Measurements from ENCODE around the gene C12orf57.
"Not testable (repeated sequence)": the region's sequence is repeated elsewhere in the genome, so short reads cannot be mapped to it uniquely, and the experiment has no call there.

The C12orf57 gene

DNA sequence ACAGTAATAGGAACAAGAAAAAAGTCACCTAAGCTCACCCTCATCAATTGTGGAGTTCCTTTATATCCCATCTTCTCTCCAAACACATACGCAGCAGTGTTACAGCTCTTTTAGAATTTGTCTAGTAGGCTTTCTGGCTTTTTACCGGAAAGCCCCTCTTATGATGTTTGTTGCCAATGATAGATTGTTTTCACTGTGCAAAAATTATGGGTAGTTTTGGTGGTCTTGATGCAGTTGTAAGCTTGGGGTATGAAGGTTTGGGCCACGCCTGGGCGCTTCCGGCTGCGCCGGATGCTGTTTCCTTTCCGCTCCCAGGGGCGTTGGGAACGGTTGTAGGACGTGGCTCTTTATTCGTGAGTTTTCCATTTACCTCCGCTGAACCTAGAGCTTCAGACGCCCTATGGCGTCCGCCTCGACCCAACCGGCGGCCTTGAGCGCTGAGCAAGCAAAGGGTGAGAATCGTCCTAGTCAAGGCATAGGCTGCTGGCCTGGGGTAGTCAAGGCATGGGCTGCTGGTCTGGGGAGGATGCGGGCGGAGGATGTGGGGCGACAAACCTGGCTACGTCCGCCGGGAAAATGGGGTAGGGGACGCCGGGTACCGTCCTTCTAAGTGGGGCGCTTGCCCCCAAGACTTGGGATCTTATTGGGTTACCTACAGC lies at the start of gene C12orf57, which contains the start of gene RNU7-1:
TSS of gene C12orf57 (plus strand) at position 301 of the 659 bp plus-strand sequence. CDS start at position 401, 100 bp downstream.
TSS of gene RNU7-1 (plus strand) at position 95 of the 659 bp plus-strand sequence.
- DNase-seq: peak; percentile 89

GRCh38 chr12:6894321-6894720 lies 49.5 kb upstream of the C12orf57 start:
- no peak for DNase-seq

- no peak for DNase-seq
Measured at GRCh38 chr12:6896846-6897435, 46.9 kb upstream of the C12orf57 start.

GRCh38 chr12:6899427-6899826 lies 44.4 kb upstream of the C12orf57 start:
- no peak for DNase-seq

GRCh38 chr12:6899837-6900519 lies 43.8 kb upstream of the C12orf57 start:
- DNase-seq: no peak

DNA sequence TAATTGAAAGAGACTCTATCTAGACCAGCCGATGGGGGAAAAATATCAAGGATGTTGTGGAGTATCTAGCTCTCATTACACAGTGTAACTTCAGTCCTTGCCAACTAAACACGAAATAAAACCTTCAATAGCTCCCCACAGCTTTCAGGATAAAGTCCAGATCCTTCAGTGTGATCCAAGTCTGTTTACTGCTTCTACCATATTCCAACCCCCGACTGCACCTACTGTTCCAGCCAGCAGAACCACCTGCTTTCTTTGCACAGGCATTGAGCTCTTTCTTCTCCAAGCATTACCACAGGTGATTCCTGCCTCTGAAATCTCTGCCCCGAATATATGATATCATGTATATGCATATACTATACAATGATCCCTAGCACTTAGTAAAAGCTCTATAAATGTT lies 41.4 kb upstream of the C12orf57 start:
- no peak for DNase-seq

- DNase-seq: no peak
Measured at GRCh38 chr12:6903722-6904121, 40.1 kb upstream of the C12orf57 start.

- peak; percentile 95 for DNase-seq
Measured at GRCh38 chr12:6904280-6905276, 39.2 kb upstream of the C12orf57 start, which contains the start of gene LRRC23. Gene LRRC23 (plus strand): TSS chr12:6904822. CDS start chr12:6905634, 812 bp downstream.

DNA sequence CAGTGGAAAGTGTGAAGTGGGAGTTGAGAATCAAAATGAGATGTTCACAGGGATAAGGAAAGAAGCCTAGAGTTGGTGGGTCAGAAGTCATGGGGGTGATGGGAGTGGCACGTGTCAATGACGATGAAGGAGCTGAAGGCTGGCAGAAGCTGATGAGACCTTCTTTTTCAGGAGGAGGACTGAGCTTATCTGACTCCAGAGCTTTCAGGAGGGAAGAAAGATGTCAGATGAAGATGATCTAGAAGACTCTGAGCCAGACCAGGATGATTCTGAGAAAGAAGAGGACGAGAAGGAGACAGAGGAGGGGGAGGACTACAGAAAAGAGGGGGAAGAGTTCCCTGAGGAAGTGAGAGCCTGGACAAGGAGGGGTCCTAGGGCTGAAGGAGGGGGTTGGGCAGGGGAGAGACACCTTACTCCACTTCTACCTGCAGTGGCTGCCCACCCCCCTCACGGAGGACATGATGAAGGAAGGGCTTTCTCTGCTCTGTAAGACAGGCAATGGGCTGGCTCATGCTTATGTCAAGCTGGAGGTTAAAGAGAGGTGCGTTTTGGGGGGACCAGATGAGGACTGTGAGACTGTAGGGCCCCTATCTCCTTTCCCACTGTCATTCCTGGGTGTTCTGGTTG lies 38.3 kb upstream of the C12orf57 start:
- no peak for DNase-seq

DNA sequence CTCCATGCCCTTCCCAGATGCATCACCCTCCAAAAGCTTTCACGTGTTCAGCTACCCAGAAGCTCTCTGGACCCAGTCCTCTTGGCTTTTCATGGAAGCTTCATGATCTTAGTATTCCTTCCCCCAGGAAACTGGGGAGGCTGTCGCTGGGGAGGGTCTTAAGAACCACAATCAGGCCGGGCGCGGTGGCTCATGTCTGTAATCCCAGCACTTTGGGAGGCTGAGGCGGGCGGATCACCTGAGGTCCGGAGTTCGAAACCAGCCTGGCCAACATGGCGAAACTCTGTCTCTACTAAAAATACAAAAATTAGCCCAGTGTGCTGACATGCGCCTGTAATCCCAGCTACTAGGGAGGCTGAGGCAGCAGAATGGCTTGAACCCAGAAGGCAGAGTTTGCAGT lies 35.7 kb upstream of the C12orf57 start:
- DNase-seq: not testable (repeated sequence)

DNA sequence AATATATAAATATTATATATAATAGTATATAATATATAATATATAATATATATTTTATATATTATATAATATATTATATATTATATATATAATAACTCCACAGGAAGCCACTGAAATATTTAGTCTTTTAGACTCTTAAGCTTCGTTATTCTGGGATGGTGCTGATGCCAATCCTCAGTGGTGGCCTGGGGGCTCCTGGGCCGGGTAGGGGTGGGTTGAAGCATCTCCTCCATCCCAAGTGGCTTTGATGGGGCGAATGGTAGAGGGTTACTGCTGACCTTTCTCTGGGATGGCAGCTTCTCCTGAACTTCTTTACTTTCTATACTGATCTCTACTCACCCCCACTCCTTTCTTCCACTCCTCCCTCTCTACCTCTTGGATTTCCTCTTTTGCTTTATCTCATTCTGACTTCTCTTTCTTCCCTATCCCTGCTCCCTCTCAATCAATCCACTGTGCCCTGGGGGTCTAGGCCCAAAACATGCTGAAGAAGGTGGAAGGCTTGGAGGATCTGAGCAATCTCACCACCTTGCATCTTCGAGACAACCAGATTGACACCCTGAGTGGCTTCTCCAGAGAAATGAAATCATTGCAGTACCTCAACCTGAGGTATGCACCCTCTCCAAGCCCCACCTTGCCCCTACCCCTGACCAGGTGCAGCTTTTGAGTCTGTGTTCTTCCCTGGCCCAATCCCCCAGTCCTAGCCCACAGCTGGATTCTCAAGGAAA lies 34.2 kb upstream of the C12orf57 start:
- DNase-seq: no peak

DNA sequence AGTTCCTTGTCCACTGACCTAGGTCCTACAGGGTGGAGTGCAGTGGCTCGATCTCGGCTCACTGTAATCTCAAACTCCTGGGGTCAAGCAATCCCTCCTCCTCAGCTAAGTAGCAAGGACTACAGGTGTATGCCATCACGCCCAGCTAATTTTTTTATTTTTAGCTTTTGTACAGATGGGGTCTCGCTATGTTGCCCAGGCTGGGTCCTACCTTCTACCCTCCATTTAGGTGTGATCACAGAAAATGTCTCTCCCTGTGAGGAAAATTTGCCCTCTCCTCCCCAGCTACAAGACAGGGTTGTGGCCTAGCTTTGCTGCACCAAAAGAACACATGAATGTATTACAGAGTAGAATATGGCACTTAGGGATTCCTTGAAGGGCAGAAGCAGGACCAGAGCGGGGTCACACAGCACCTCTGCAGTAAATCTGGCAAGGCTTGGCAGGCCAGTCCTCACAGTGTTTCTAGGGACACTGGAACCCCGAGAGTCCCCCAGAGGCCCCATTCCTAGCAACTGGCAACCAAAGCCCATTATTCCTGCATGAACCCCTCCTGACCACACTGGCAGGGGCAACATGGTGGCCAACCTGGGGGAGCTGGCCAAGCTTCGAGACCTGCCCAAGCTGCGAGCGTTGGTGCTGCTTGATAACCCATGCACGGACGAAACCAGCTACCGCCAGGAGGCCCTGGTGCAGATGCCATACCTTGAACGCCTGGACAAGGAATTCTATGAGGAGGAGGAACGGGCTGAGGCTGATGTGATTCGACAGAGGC lies 31.5 kb upstream of the C12orf57 start:
- DNase-seq: no peak

DNA sequence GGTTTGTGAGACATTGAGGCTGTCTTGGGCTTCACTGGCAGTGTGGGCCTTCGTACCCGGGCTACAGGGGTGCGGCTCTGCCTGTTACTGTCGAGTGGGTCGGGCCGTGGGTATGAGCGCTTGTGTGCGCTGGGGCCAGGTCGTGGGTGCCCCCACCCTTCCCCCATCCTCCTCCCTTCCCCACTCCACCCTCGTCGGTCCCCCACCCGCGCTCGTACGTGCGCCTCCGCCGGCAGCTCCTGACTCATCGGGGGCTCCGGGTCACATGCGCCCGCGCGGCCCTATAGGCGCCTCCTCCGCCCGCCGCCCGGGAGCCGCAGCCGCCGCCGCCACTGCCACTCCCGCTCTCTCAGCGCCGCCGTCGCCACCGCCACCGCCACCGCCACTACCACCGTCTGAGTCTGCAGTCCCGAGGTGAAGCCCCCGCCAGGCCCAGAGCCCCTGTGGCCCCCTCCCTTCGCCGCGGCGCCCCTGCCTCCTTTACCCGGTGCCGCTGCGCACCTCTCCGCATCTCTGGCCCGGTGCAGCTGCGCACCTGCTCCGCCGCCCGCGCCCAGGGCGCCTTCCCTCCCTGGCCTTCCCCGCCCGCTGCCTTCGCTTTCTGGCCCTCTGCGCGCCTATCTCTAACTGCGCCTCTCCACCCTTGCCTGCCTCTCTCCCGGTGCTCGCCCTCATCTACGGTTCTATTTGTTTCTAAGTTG lies 29.4 kb upstream of the C12orf57 start, which contains the start of gene ENO2:
TSS of gene ENO2 (plus strand) at position 335 of the 701 bp plus-strand sequence. CDS start 1,253 bp downstream, outside the sequence.
- DNase-seq: peak; percentile 48

- DNase-seq: no peak
Measured at GRCh38 chr12:6914947-6915788, 28.7 kb upstream of the C12orf57 start.

DNA sequence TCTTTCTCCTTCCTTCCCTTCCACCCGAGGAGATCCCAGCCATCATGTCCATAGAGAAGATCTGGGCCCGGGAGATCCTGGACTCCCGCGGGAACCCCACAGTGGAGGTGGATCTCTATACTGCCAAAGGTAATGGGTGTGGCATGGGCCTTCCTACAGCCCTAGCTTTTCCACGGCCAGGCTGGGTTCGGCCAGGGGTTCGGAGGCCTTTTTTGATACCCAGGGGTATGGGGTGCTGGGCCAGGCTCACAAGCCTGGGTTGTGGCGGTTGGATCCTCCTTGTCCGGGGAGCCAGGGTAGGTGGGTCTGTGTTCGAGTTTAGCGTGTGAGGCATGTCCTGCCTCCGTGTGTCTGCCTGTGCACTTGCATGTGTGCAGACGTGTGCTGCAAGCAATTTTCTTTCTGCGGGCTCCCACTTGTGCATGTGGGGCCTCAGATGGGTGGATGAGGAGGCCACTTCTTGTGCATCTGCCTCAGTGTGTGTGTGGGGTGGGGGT lies 28.0 kb upstream of the C12orf57 start:
- no peak for DNase-seq

DNA sequence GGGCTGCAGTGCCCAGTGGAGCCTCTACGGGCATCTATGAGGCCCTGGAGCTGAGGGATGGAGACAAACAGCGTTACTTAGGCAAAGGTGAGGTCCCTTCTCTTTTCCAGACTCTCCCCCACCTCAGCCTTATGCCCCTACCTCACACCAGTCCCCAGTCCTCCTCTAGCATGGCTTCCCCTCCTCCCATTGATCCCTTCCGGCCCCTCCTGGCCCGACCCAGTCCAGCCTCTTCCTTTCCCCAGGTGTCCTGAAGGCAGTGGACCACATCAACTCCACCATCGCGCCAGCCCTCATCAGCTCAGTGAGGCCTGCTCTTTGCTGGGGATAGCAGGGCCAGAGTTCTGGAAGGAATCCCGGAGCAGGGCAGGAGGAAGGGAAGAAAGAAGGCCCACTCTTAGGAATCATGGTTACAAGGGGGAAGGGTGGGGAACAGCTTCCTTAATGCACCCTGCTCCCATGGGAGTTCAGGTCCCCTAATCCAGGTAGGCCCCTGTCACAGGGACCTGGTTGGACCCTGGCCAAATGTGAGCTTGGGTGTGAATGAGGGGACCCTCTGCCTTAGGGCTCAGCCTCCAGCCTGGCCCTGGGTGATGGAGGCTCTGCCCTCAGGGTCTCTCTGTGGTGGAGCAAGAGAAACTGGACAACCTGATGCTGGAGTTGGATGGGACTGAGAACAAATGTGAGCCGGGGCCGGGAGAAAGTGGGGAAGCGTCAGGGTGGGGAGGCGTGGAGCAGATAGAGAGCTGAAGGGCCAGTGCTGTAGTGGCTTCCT lies 27.2 kb upstream of the C12orf57 start:
- no peak for DNase-seq

DNA sequence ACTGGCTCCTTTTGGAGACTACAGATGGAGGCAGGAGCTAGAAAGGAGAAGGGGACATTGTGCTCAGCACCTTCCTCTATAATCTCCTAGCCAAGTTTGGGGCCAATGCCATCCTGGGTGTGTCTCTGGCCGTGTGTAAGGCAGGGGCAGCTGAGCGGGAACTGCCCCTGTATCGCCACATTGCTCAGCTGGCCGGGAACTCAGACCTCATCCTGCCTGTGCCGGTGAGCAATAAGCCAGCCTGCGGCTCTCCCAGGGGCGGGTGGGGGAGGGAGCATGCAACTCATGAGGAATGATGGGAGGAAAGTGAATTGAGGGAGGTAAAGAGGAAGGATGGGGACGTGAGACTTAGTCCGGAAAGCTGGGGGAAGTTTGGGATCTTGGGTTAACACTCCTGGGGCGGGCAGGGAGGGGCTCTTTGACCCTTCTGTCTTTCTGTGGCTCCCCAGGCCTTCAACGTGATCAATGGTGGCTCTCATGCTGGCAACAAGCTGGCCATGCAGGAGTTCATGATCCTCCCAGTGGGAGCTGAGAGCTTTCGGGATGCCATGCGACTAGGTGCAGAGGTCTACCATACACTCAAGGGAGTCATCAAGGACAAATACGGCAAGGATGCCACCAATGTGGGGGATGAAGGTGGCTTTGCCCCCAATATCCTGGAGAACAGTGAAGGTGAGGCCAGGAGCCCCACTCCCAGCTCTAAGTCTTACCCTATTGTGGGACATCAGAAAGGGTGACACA lies 26.2 kb upstream of the C12orf57 start:
- no peak for DNase-seq

Data from T1000 (cell line).